K562 (cell line): ENCODE data around the gene LAMB4. TPM values are rescaled to one million over a fixed set of nuclear protein-coding genes. Genes with fewer than 3 reads are reported as not detected.

ENCODE experiments used
- ATAC-seq: fragments of 200-7000 bp; cut with Tn5 transposase; 3 replicates; pipeline ENCODE4 v1.9.1; 2020; ENCODE audit warnings: moderate library complexity
- BruUV-seq: library from RNA; stranded (reverse); fragments of 400-500 nt; replicated peaks from 2 replicates; lab custom pipeline; 2021; lab: Mats Ljungman, UMichigan
- CTCF ChIA-PET: fragments of 300-600 bp; formaldehyde crosslinking; extraction: SDS; loops from one replicate; lab custom pipeline; 2021; ENCODE audit warnings: low intra/inter-chr PET ratio; lab: Yijun Ruan, JAX
- POLR2A ChIA-PET: fragments of 300-600, 350-650 bp; sonication (Branson Sonifier 250); formaldehyde crosslinking; extraction: SDS; loops from one replicate; lab custom pipeline; 2021; ENCODE audit warnings: antibody characterized with exemption, inconsistent platforms; lab: Yijun Ruan, JAX
- DNase-seq, 4 experiments: peaks; one replicate each; pipeline versions ENCODE4 v3.0.0 to v3.0.0-alpha.2; 2011 to 2018; ENCODE audit warnings: low spot score in 3 of 4, mixed read lengths in 3 of 4; ENCODE audit errors: extremely low read depth in 1 of 4
- FAIRE-seq: peaks from 2 replicates; lab custom pipeline; 2011; peaks lifted over from hg19 to GRCh38; lab: Jason Lieb, UNC
- H2AFZ ChIP-seq: 2 replicates; pipeline ENCODE4 v1.6.0; 2011; ENCODE audit warnings: low read depth, low read length, control low read depth, inconsistent platforms
- H3K27ac ChIP-seq: fragments of 200-600 bp; 3 replicates; pipeline ENCODE4 v1.8.0; 2011; ENCODE audit warnings: low read depth, mild to moderate bottlenecking, control low read depth, inconsistent platforms, low read length, moderate library complexity, mixed read lengths; ENCODE audit errors: extremely low read depth
- H3K27me3 ChIP-seq, 2 experiments: fragments of 300-600 bp in 1 of 2; 2 replicates in 1 of 2; 3 replicates in 1 of 2; pipeline versions ENCODE4 v1.6.0 to v1.8.0; 2011; ENCODE audit warnings: inconsistent platforms in 2 of 2, low read length in 2 of 2, mild to moderate bottlenecking in 1 of 2, mixed read lengths in 1 of 2, moderate library complexity in 1 of 2; ENCODE audit not compliant: control insufficient read depth in 2 of 2, insufficient read depth in 2 of 2
- H3K36me3 ChIP-seq: fragments of 300-600 bp; 3 replicates; pipeline ENCODE4 v1.8.0; 2011; ENCODE audit warnings: mild to moderate bottlenecking, low read length, inconsistent platforms; ENCODE audit not compliant: control insufficient read depth, insufficient read depth
- H3K4me1 ChIP-seq, 2 experiments: fragments of 200-600 bp in 1 of 2; replicated peaks in 1 of 2; 2 replicates in 1 of 2; 3 replicates in 1 of 2; pipeline versions ENCODE4 v1.5.1 to v1.8.0; 2011; ENCODE audit warnings: inconsistent platforms in 2 of 2, low read length in 2 of 2, mild to moderate bottlenecking in 1 of 2, mixed read lengths in 1 of 2, moderate library complexity in 1 of 2; ENCODE audit not compliant: control insufficient read depth in 2 of 2, insufficient read depth in 2 of 2
- H3K4me2 ChIP-seq: 2 replicates; pipeline ENCODE4 v1.6.1; 2011; ENCODE audit warnings: low read length, control low read depth, inconsistent platforms, mixed read lengths; ENCODE audit not compliant: insufficient read depth
- H3K4me3 ChIP-seq: fragments of 200-600 bp; sonication (generic), shearing (Covaris generic); 2 replicates; pipeline ENCODE4 v1.5.1; 2016; ENCODE audit warnings: control low read depth, inconsistent platforms
- H3K79me2 ChIP-seq: fragments of 200-600 bp; 3 replicates; pipeline ENCODE4 v1.8.0; 2011; ENCODE audit warnings: low read length, inconsistent platforms; ENCODE audit not compliant: control insufficient read depth, insufficient read depth
- H3K9ac ChIP-seq, 2 experiments: 2 replicates each; pipeline versions ENCODE4 v1.6.0 to v1.6.1; 2011; ENCODE audit warnings: low read depth in 2 of 2, low read length in 2 of 2, control low read depth in 1 of 2, inconsistent platforms in 1 of 2, mild to moderate bottlenecking in 1 of 2, mixed read lengths in 1 of 2; ENCODE audit not compliant: insufficient read depth in 1 of 2
- H3K9me1 ChIP-seq: one replicate; pipeline ENCODE4 v1.6.0; 2011; ENCODE audit warnings: inconsistent platforms, mild to moderate bottlenecking, low read length, moderate library complexity; ENCODE audit not compliant: control insufficient read depth, insufficient read depth
- H3K9me3 ChIP-seq: replicated peaks from 2 replicates; pipeline ENCODE4 v1.5.1; 2011; ENCODE audit warnings: low read depth, low read length, inconsistent platforms; ENCODE audit not compliant: control insufficient read depth, insufficient read depth
- H4K20me1 ChIP-seq: replicated peaks from 2 replicates; pipeline ENCODE4 v1.6.1; 2011; ENCODE audit warnings: low read length, inconsistent platforms, mixed read lengths; ENCODE audit not compliant: control insufficient read depth, insufficient read depth
- BHLHE40 ChIP-seq: IDR thresholded peaks from 2 replicates; pipeline ENCODE4 v1.6.1; 2011; ENCODE audit warnings: low read length, improper control_type of control experiment
- CEBPB ChIP-seq: fragments of 450-650 bp; IDR thresholded peaks from 2 replicates; pipeline ENCODE4 v1.6.1; 2016; ENCODE audit warnings: missing genetic modification characterization, missing compliant biosample characterization
- SRSF3 ChIP-seq: fragments of 200-400 bp; formaldehyde crosslinking; IDR thresholded peaks from 2 replicates; pipeline ENCODE4 v1.6.1; 2016; ENCODE audit warnings: mild to moderate bottlenecking, low read length, moderate library complexity; ENCODE audit not compliant: insufficient read depth
- ZKSCAN1 ChIP-seq: fragments of 150-350 bp; IDR thresholded peaks from 2 replicates; pipeline ENCODE4 v1.6.1; 2016; ENCODE audit warnings: low read depth, low read length
- WGBS: fragments of 100-300 bp; shearing (Covaris generic); methylation state at CpG from one replicate; pipeline ENCODE4 v1.1.6; 2016; ENCODE audit warnings: low coverage, mixed read lengths; ENCODE audit not compliant: insufficient coverage; ENCODE audit errors: missing lambda C conversion rate; 5-methylcytosine and 5-hydroxymethylcytosine counted together
- in situ Hi-C: fragments of 300-500 bp; cut with MboI; formaldehyde crosslinking; loops from 4 replicates; pipeline ENCODE4 v1.15.0; 2018; ENCODE audit warnings: inconsistent platforms, mixed read lengths
- intact Hi-C: fragments of 100-400 bp; cut with micrococcal nuclease; formaldehyde crosslinking; loops from 2 replicates; pipeline ENCODE4 v1.14.2; 2022
- polyA plus RNA-seq, 8 experiments: library from polyadenylated mRNA; depleted of rRNA in 4 of 8; stranded (reverse) in 5 of 8; unstranded in 3 of 8; fragments of >200 nt; fragmentation: Nextera tagmentation in 2 of 8; fragmentation: Illumina TruSeq in 1 of 8; extraction: Ambion mirVana in 2 of 8; extraction: Trizol in 1 of 8; gene quantifications; 2 replicates each; pipeline versions ENCODE4 v1.2.1 to v1.2.3, GENCODE V29; 2011 to 2014; ENCODE audit warnings: inconsistent platforms in 1 of 8, missing spikeins in 1 of 8
- total RNA-seq, 7 experiments: library from RNA; depleted of rRNA in 6 of 7; stranded (reverse); fragments of >200 nt in 6 of 7; fragmentation: Illumina TruSeq in 2 of 7; extraction: Trizol in 2 of 7; gene quantifications; 2 replicates each; pipeline versions ENCODE4 v1.2.1 to v1.2.3, GENCODE V29; 2011 to 2021; ENCODE audit warnings: low replicate concordance in 1 of 7
- TF ChIP-seq, protein P1 (sequence below): IDR thresholded peaks from 2 replicates; pipeline ENCODE4 v1.6.1; 2016; ENCODE audit warnings: missing genetic modification characterization, missing compliant biosample characterization
- TF ChIP-seq, protein P2 (sequence below): fragments of 450-650 bp; IDR thresholded peaks from 2 replicates; pipeline ENCODE4 v1.6.1; 2017; ENCODE audit warnings: mild to moderate bottlenecking, moderate library complexity

LAMB4 gene
- total and polyA plus RNA-seq, 9 of the 15 experiments (the other 6 are each of a cell fraction or from before 2014, with no cell fraction given), result 0.06 to 0.13 (median 0.07) TPM; not detected in 6

DNA sequence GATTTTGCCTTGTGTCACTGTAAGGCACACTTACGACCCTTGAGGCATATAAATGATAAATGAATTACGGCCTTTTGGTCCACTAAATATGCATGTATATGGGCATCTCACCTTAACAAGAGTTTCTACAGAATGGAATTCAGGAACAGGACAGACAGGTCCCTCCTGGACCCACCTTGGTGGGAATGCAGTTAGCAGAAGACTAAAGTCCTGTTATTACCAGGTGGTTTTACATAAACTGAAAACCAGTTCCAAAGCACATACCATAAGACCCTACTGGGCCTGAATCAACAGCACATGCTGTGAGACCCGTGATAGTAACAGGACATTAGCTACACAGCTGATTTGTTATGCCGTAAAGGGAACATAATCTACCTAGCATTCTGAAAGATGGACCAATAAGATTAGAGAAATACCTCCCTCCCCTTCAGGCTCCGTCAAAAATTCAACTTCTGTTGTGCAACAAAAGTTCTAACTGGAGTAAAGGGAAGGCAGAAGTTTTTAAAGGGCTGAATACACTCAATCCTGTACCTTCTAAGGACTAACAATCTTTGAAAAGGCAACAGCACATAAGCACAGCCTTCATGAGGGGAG lies 151.2 kb downstream of the LAMB4 start:
- no peaks in the 10 kb centered on the region for H3K4me1 ChIP-seq
- no peaks in the 10 kb centered on the region for H4K20me1 ChIP-seq
- no peaks in the 10 kb centered on the region for H3K9me3 ChIP-seq
- H3K9me1 ChIP-seq, result no peaks in the 10 kb centered on the region
- 40% methylated on average over 5 of the region's 5 CpGs for WGBS
- no peak overlapping the region for H3K9ac ChIP-seq
- no peak overlapping the region for H3K27ac ChIP-seq
- H3K4me2 ChIP-seq, result no peak overlapping the region
- TF ChIP-seq CEBPB (tag) (peak; percentile 38), SRSF3 (no peak)
- POLR2A ChIA-PET, result no interaction called here
- BruUV-seq, result no TSS peak
- ATAC-seq, result no peak
- no peak for DNase-seq
- no peaks in the 10 kb centered on the region for H3K27me3 ChIP-seq
- CTCF ChIA-PET, result no interaction called here
- H2AFZ ChIP-seq, result no peak overlapping the region
- peaks cover 16% of the 10 kb centered on the region; the same call in 2 of the 3 replicates for H3K36me3 ChIP-seq
- in situ Hi-C loops, result no loop called here
- FAIRE-seq, result no peak
- no peaks in the 10 kb centered on the region for H3K79me2 ChIP-seq
- intact Hi-C loops, result loop anchor here (10.0 kb wide), 1 partner anchor 64 kb away; no protein-coding TSS in a partner anchor
- no peak overlapping the region for H3K4me3 ChIP-seq

DNA sequence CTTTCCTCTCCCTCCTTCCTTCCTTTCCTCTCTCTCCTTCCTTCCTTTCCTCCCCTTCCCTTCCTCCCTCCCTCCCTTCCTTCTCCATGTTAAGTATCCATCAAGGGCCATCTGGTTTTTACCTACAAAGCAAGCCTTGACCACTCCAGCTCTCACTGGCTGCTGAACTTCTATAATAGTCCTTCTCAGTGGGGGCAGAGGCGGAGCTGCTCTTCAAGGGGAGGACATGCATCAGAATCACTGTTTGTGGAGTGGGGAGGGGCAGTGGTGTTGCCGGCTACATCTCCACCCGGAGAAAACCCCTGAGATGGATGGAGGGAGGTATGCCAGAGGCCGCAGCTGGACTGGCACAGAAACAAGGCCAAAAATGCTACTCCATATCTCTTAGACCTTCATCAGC lies 153.1 kb downstream of the LAMB4 start:
- no peak overlapping the region for H3K4me2 ChIP-seq
- H3K9me1 ChIP-seq, result no peaks in the 10 kb centered on the region
- POLR2A ChIA-PET, result interaction anchor here (0.8 to 0.9 kb wide), 2 partner anchors 22 to 28 kb away, joined by 3 read pairs; no protein-coding TSS in a partner anchor
- intact Hi-C loops, result loop anchor here (10.0 kb wide), 1 partner anchor 62 kb away; no protein-coding TSS in a partner anchor
- no TSS peak for BruUV-seq
- H3K9me3 ChIP-seq, result no peaks in the 10 kb centered on the region
- ATAC-seq, result no peak
- no peak overlapping the region for H3K4me3 ChIP-seq
- no peak for DNase-seq
- FAIRE-seq, result no peak
- WGBS, result 61% methylated on average over 4 of the region's 4 CpGs
- TF ChIP-seq, protein P1, sequence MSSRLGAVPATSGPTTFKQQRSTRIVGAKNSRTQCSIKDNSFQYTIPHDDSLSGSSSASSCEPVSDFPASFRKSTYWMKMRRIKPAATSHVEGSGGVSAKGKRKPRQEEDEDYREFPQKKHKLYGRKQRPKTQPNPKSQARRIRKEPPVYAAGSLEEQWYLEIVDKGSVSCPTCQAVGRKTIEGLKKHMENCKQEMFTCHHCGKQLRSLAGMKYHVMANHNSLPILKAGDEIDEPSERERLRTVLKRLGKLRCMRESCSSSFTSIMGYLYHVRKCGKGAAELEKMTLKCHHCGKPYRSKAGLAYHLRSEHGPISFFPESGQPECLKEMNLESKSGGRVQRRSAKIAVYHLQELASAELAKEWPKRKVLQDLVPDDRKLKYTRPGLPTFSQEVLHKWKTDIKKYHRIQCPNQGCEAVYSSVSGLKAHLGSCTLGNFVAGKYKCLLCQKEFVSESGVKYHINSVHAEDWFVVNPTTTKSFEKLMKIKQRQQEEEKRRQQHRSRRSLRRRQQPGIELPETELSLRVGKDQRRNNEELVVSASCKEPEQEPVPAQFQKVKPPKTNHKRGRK (tag), result 0 out of 2 replicates have a peak, but pooled peaks have one; percentile 24
- TF ChIP-seq ZKSCAN1, result no peak
- TF ChIP-seq, protein P2, sequence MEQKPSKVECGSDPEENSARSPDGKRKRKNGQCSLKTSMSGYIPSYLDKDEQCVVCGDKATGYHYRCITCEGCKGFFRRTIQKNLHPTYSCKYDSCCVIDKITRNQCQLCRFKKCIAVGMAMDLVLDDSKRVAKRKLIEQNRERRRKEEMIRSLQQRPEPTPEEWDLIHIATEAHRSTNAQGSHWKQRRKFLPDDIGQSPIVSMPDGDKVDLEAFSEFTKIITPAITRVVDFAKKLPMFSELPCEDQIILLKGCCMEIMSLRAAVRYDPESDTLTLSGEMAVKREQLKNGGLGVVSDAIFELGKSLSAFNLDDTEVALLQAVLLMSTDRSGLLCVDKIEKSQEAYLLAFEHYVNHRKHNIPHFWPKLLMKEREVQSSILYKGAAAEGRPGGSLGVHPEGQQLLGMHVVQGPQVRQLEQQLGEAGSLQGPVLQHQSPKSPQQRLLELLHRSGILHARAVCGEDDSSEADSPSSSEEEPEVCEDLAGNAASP, result no peak
- TF ChIP-seq BHLHE40, result no peak
- H3K79me2 ChIP-seq, result no peaks in the 10 kb centered on the region
- H2AFZ ChIP-seq, result no peak overlapping the region
- no peaks in the 10 kb centered on the region for H3K27me3 ChIP-seq
- H3K9ac ChIP-seq, result no peak overlapping the region
- H3K4me1 ChIP-seq, result peaks cover 0 to 11% of the 10 kb centered on the region in 2 experiments; a peak in 3 of 5 replicates
- CTCF ChIA-PET, result no interaction called here
- H3K27ac ChIP-seq, result no peak overlapping the region
- no peaks in the 10 kb centered on the region for H4K20me1 ChIP-seq
- peaks cover 17% of the 10 kb centered on the region; the same call in 2 of the 3 replicates for H3K36me3 ChIP-seq
- in situ Hi-C loops, result no loop called here
